GM21515 (cell line): ENCODE data around the gene KEL.

ENCODE experiments used
- ATAC-seq: cut with Tn5 transposase; IDR thresholded peaks from one replicate; pipeline ENCODE4 v1.9.1; 2021; ENCODE audit not compliant: unreplicated experiment

The KEL gene

DNA sequence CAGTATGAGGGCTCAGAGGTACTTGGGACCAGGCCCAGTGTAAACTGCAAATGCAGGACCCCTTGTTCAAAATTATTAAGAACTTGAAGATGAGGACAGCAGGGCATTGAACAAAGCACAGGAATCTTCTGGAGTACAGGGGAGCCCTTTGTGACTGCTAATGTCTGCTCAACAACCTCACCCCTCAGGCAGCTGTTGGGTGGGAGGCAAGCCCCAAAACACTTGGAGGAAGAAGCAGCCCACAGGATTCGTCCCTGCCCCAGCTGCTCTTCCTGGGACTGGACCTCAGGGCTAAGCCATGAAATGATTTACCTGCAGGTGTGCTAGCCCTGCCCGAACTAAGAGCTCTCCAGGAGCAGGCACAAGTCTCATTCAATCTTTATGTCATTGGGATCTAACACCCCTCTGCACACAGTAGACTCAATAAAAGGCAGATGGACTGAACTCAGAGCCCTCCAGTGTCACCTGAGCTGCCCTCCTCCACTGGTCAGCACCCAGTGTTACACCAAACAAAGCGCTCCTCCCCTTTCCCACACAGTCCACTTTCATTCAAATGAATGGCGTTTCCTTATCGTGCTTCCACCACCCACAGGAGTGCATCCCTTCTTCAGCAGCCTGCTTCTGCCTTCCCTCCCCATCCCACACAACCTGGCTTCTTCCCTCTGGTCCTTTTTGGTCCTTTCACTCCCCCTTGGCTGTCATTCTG is 29.6 kb downstream of the KEL start:
- ATAC-seq: no peak

DNA sequence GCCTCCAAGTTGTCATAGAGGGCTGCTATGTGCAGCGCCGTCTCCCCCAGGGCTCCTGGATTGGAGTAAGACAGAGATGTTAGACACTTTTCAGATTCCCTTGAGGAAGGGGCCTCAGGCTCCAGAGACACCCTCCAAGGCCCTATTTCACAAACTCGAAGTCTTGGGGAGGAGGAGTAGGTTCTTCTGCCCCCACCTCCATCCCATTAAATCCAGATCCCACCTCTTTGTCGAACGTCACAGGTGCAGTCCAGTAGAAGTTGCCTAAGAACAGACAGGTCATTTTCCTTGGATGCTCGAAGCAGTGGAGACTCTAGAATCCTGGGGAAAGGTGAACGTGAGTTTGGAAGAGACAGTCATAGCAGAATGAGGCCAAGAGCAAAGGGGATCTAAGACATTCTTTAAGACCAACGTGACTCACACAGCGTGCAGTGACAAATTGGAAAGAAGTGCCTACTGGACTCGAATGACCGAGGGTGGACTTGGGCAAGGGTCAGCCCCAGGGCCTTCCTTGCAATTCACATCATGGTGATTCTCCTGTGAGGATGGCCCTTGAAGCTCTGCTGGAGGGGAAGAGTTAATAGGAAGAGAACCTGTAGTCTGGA is 31.9 kb downstream of the KEL start:
- ATAC-seq: no peak

DNA sequence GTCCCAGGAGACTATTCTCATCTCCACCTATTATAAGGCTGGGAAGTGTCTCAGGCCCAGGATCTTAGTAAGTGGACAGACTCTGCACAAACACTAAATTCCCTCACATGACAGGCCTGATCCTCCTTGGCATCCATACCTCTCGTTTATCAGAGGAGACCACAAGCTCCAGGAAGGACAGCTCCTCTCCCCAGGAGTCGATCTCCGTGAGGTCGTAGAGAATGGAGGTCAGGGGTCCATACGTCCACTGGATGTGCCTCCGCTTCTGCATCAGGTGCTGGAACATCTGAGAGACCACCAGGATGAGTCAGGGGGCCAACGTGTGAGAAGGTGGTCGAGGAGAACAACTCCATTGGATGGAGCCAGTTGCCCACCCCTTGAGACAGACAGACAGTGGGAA is 34.2 kb downstream of the KEL start:
- no peak for ATAC-seq

DNA sequence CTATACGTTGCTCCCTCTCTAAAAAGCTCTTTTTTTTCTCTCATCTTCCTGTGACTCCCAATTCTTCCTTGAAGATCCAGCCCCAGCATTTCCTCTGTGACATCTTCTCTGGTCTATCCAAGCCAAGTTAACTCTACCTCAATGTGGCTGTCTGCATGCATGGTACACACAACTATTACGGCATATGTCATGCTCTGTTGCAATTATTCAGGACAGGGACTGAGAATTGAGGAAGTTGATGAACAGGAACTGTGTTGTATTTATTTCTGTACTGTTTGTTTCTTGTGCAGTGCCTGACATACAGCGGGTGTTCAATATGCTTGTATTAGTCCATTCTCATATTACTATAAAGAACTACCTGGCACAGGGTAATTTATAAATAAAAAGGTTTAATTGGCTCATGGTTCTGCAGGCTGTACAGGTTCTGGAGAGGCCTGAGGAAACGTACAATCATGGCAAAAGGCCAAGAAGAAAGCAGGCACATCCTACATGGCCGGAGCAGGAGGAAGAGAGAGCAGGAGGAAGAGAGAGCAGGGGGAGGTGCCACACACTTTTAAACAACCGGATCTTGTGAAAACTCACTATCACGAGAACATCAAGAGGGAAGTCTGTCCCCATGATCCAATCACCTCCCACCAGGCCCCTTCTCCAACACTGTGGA is 34.9 kb downstream of the KEL start:
- no peak for ATAC-seq

DNA sequence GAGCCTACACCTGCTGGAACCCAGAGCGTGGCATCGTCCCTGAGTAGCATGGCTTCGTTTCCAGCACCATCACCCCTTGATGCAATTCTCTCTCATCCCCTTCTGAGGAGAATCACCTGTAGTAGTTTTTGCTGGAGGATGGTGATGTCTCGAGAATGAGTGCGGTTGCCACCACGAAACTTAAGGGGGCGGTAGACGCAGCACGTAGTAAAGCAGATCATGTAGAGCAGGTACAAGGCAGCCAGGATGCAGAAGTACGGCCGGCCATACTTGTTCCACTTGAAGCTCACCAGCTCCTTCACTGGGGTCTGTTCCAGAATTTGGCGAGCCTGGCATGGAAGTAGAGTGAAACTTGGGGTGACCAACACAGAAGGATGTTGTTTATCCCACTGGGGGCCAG is 36.8 kb downstream of the KEL start:
- no peak for ATAC-seq

DNA sequence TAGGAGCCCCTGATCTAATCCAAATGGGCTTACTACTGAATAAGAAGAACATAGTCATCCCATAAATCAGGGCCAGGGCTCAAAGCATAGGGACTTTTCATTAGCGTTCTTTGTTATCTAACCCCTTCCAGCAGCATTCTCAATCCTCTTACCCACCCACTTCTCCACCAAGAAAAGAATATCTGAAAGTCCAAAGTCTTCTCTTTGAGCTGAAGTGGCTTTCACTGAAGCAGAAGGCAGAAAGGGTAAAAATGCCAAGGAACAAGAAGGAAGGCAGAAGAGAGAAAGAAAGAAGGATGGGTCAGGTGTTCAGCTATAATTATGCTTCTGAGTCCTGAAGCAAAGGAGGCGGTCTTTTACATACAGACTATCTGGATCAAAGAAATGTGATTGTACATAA is 38.8 kb downstream of the KEL start:
- ATAC-seq: no peak

DNA sequence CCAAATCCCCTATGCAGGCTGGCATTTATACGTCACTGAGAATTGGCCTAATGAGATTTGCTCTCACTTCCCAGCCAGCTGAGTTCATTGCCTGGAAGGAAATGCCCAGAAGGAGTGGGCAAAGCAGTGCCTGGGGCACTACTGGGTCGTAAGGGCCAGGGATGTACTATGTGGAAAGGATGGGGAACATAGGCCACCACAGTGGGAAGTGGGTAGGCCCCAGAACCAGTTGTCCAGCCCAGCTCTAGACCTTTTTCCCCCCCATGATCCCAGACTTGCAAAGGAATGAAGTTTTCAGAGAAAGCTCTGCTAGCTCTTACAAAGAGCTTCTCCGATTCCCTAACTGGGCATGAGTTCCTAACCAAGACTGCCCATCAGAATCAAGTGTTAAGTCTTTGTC is 42.5 kb downstream of the KEL start:
- no peak for ATAC-seq

DNA sequence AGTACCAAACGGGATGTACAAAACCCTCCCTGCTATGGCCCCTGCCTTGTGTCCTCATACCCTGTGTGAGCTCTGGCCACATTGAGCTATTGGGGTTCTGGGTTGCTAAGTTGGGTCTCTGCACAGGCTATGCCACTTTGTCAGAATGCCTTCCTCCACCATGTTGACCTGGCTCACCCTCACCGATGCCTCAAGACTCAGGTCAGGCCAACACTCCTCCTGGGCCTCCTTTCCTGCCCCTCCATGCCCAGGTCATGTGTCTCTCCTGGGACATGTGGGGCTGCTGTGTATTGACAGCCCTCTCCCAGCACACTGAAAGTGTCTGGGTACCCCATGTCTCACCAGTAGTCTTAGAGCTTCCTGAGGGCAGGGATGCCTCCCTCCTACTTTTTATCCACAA is 43.3 kb downstream of the KEL start:
- ATAC-seq: no peak

DNA sequence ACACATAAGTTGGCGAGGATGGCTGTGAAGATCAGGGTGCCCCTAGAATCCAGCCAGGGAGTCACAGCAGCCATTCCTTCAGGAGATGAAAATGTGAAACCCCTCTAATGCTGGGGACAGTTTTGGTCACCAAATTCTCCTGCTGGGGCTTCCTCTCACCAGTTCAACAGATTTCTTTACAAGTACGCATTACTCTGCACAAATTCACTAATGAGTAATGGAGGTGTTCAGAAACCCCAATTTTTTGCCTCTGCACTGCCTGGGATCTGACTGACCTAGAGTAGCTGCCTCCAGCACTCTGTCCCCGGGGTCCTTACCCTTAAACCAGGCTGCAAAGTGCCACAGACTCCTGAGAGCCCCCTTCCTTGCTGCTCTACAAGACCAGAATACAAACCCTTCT is 44.7 kb downstream of the KEL start:
- ATAC-seq: no peak

DNA sequence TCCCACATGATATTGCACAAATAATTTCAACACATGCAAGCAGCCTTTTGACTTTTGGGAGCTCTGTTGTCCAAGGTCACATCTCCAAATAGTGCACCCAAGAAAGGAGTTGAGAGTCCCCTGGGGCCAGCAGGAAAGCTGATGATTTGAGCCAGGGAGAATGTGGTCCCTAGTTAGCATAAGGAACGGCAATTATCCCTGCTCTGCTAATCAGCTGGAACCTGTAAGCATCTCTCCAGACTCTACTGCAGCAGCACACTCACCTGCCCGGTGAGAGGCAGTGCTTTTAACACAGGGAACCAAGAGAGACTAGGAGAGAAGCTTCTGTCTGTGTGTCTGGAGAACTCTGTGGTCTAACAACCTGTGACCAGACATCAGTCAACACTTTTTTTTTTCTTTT is 45.7 kb downstream of the KEL start:
- no peak for ATAC-seq

DNA sequence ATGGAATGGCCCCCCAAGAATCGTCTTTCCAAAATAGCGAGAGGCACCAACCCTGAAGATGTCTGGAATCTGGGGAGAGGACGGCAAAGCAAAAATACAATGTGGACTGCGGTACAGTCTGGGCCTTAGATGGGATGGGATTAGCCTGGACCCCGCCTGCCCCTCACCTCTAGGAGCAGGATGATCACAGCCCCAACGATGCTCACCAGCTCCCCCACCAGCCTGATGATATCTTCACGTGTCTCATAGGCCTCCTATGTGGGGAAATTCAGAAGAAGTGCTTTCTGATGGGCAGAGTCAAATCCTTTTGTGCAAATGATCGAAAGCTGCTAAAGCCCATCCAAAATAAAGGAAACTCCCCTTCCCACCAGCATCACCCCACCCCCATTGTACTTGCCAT is 46.8 kb downstream of the KEL start:
- ATAC-seq: no peak

DNA sequence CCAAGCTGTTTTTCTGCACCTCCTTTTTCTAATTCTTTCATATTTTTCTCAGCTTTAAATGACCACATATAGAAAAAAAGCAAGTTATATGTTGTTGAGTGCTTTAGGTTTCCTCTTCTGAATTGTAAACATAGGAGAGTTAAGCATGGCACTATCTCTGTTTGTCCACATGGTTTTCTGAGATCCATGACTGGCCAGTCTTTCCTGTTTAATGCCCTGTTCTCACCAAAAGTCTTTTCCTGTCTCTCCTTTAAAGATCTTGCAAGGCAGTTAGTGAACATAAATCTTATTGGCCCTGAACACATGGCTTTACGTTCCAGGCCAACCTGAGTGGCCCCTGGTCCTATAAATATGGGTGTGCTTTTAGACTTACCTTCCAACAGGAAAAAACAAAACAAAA is 48.0 kb downstream of the KEL start:
- no peak for ATAC-seq

DNA sequence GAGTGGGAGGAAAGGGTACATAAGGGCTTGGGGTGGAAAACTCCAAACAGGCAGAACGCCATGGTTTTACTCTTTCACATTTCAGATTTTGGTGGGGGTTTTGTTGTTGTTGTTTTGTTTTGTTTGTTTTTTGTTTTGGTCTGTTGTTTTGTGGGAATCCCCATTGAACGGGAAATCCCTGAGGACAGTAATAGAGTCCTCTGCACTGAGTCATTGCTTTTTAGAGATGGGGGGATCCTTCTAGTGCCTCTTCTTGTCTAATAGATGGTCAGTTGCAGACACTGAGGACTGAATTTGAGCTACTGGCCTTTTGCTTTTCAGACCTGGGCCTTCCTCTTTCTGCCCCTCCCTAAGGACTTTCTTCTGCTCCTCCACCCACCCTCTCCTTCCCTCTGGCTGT is 48.6 kb downstream of the KEL start:
- ATAC-seq: no peak

DNA sequence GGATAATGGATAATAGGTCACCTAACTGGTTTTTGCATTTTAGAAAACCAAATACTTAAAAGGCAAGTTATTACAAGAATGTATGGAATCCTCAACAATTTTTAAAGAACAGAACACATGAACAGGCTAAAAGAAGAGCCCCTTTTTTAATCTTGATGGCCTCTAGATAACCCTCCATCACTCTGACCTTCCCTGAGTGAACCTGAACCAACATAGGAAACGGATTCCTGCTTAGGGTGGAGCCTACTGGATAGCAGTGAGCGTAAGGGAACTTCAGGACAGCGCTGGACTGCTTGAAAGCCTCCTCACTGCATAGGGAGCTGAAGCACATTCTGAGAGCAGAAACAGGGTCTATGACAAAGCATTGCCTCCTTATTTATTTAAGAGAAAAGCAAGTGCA is 49.1 kb downstream of the KEL start:
- ATAC-seq: no peak

DNA sequence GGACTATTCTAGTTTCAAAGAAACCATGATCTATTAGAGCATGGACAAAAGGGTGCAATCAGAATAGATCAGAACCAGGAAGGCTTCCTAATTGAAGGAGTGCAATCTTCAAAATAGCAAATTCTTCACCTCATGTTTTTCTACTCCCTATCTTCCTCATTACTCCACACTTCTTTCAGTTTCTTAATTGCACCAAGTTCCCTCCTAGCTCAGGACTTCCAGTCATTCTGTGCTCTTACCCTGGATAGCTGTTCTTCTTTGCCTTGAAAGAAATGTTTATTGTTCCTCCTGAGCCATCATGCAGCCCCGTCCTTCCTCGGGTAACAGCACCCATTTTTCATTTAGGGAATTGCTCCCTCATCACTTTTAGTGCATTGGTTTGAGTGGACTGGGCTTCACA is 51.7 kb downstream of the KEL start:
- ATAC-seq: no peak

DNA sequence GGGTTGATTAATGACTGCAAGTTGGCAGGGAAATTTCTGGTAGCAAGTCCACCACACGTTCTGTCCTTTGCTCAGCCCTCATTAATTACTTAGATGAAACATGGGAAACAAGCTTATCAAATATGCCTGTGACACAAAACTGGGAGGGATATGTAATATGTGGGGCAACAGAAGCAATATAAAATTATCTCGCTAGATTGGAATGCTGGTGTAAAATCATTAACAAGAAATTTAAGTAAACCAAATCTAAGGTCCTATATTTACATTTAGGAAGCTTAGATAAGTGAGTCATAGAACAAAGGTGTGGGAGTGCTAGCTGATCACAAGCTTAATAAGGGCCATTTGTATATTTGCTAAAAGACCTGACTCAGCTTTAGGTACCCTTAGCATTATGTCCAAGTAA is 52.1 kb downstream of the KEL start:
- ATAC-seq: no peak

DNA sequence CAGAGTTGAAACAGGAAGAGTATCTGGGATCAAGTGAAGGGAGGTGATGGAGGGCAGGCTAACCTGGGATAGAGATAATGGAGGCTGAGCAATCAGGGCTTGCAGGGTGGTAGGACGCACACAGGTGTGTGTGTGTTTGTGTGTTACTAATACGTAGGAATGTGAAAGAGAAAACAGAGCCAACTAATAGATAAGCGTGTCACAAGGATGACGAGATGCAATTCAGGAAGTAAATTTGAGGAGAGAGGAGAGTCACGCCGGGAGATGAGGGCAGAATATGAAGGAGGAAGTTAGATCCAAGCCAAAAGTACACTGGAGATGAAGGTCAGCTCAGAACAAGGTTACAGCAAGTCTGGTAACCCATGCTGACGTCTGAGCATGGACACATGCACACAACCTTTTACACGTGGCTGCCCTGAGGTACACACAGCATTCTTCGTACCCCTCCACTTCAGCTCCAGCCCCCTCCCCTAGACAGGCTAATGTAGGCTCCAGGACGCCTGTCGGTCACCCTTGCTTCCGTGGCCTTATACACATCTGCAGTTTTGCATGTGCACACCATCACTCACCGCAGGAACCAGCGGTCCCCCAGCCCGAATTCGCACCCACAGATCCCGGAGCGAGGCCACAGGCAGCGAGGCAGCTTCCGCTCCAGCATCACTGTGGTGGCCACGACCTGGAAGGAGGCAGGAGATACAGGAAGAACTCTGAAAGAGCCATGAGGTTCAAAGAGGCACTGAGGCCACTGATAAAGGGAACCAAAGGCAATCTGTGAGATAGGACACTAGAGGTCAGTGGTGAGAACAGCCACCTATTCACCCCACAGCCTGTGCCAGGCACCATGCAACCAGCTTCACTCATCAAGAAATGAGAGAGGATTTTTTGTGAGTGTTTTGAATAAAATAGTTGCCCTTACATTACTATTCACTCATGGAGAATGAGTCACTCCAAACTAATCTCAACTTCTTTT is 53.0 kb downstream of the KEL start:
- ATAC-seq: no peak

DNA sequence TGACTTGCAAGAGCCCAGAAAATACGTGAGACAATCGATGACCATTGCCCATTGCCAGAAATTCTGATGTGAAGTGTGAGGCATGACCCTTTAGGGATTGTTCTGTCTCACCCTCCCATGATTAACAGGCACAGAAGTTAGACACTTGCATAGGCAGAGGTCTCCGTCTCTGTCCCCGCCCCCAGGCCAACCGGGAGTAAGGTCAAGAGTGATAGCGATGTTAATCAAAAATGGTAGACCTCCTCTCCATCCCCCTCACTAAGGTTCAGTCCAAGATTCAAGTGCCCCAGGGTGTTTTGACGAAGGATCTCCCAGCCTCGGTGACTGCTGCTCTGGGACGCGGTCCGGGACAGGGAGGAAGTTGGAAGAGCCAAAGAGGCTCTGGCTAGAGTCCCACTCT is 53.9 kb downstream of the KEL start:
- ATAC-seq: no peak

DNA sequence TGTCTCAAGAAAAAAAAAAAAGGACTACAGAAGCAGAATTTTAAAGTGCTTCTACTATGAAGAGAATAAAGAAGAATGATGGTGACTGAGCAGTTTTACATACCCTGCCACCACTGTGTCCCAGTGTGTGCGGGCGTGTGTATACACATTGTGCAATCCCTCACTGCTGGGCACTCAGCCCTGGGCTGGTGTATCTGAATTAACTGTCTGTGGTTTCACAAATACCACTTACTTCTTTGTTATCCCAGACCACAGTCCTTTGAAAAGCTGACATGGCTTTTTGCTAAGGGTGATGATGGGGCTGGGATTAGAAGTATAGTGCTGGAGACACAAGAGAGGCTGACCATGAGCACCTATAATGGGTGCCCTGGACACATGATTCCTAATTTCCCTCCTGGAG is 55.5 kb downstream of the KEL start:
- ATAC-seq: no peak

DNA sequence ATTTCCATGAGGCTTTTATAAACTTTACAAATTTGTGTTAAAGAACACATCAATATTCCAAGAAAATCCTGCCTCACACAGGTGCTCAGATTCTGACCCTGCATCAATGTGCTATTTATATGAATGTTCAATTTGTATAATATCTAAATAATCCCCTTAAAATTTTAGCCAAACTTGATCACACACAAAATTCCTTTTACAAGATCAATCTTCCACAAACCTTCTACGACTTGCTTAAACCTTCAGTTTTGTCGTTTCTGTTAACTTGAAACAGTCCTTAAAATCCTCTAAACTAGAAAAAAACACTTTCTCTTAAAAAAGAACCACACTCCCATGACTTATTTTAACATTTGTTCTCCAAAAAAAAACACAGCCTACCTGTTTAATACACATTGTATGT is 56.4 kb downstream of the KEL start:
- no peak for ATAC-seq

DNA sequence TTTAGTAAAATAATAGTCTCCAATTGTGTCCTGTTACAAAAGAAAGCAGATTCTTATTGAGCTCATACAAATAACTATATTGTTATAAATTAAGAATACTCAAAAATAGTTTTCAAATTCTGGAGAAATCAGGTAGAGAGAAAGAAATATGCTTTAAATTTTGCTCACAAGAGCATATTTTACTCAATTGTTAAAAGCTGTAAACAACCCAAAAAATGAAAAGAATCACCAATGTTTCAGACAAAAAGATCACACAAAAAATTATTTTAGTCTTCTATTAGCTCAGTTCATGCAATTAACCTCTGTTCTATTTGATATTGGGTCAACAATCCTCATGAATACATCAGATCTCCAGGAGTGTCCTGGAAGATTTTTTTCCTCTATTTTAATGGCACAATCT is 58.0 kb downstream of the KEL start:
- no peak for ATAC-seq
